Panc1 (cell line): ENCODE measurements around the gene B4GAT1. TPM values are rescaled to one million over a fixed set of nuclear protein-coding genes. Genes with fewer than 3 reads are reported as not detected.

Experiments used
- ATAC-seq: fragments of 200-7000 bp; cut with Tn5 transposase; 2 replicates; pipeline ENCODE4 v1.9.1; 2020; ENCODE audit warnings: mild to moderate bottlenecking, moderate library complexity
- BruUV-seq: library from RNA; stranded (reverse); fragments of 400-500 nt; replicated peaks from 2 replicates; lab custom pipeline; 2021; lab: Mats Ljungman, UMichigan
- CTCF ChIA-PET: fragments of 300-600 bp; sonication (Branson Sonifier 250); formaldehyde crosslinking; loops from one replicate; lab custom pipeline; 2022; ENCODE audit warnings: antibody characterized with exemption; lab: Charles Lee
- POLR2A ChIA-PET: fragments of 300-600 bp; sonication (Branson Sonifier 250); formaldehyde crosslinking; loops from one replicate; lab custom pipeline; 2022; ENCODE audit warnings: antibody characterized with exemption; lab: Charles Lee
- DNase-seq: peaks from one replicate; pipeline ENCODE4 v3.0.0-alpha.2; 2010; ENCODE audit warnings: low read depth, low spot score
- H3K27ac ChIP-seq: 2 replicates; pipeline ENCODE4 v1.5.1; 2011; ENCODE audit warnings: mild to moderate bottlenecking, low read length, inconsistent platforms
- H3K27me3 ChIP-seq: fragments of 200-500 bp; sonication (Bioruptor generic); 2 replicates; pipeline ENCODE4 v1.6.0; 2014; ENCODE audit warnings: low read length, inconsistent platforms; ENCODE audit not compliant: control insufficient read depth, insufficient read depth
- H3K36me3 ChIP-seq: fragments of 200-500 bp; sonication (Bioruptor generic); 2 replicates; pipeline ENCODE4 v1.5.1; 2014; ENCODE audit warnings: inconsistent platforms, mild to moderate bottlenecking, low read length, moderate library complexity; ENCODE audit not compliant: control insufficient read depth, insufficient read depth
- H3K4me1 ChIP-seq: 2 replicates; pipeline ENCODE4 v1.5.1; 2011; ENCODE audit warnings: inconsistent platforms, mild to moderate bottlenecking, low read length, moderate library complexity; ENCODE audit not compliant: control insufficient read depth, insufficient read depth
- H3K4me3 ChIP-seq, 2 experiments: 2 replicates each; pipeline ENCODE4 v1.5.1; 2011 to 2012; ENCODE audit warnings: low read depth in 2 of 2, low read length in 2 of 2, mild to moderate bottlenecking in 2 of 2, inconsistent platforms in 1 of 2, moderate library complexity in 1 of 2
- H3K9me3 ChIP-seq: fragments of 200-500 bp; sonication (Bioruptor generic); 2 replicates; pipeline ENCODE4 v1.5.1; 2014; ENCODE audit warnings: low read depth, mild to moderate bottlenecking, inconsistent platforms, low read length, moderate library complexity; ENCODE audit not compliant: control insufficient read depth, insufficient read depth
- CTCF ChIP-seq: fragments of 450-650 bp; IDR thresholded peaks from 2 replicates; pipeline ENCODE4 v1.5.1; 2017; ENCODE audit warnings: mild to moderate bottlenecking
- POLR2AphosphoS5 ChIP-seq: IDR thresholded peaks from 2 replicates; pipeline ENCODE4 v1.6.1; 2012; ENCODE audit warnings: mild to moderate bottlenecking, low read depth, low read length, moderate library complexity
- SIN3A ChIP-seq: IDR thresholded peaks from 2 replicates; pipeline ENCODE4 v1.6.1; 2012; ENCODE audit warnings: low read depth, mild to moderate bottlenecking, low read length, moderate library complexity, borderline replicate concordance; ENCODE audit not compliant: insufficient read depth
- TCF7L2 ChIP-seq: IDR thresholded peaks from 2 replicates; pipeline ENCODE4 v1.6.1; 2011; ENCODE audit warnings: mild to moderate bottlenecking, low read depth, low read length, inconsistent platforms
- in situ Hi-C: cut with HindIII; loops from 2 replicates; pipeline ENCODE4 v1.10.0; 2016; ENCODE audit warnings: low sequenced_read_pairs, low pct_unique_long_range_greater_than_20kb
- intact Hi-C: fragments of 100-400 bp; cut with micrococcal nuclease; formaldehyde crosslinking; loops from one replicate; pipeline ENCODE4 v1.10.0; 2022; ENCODE audit not compliant: unreplicated experiment
- total RNA-seq: library from RNA; stranded (reverse); gene quantifications from one replicate; pipeline ENCODE4 v1.2.1, GENCODE V29; 2021; ENCODE audit not compliant: unreplicated experiment
- TF ChIP-seq, protein P1 (sequence below), 2 experiments: IDR thresholded peaks; 2 replicates each; pipeline ENCODE4 v1.6.1; 2011 to 2012; ENCODE audit warnings: low read depth in 2 of 2, control low read depth in 1 of 2, low read length in 1 of 2, mild to moderate bottlenecking in 1 of 2, moderate library complexity in 1 of 2; ENCODE audit not compliant: insufficient read depth in 1 of 2

The B4GAT1 gene
- total RNA-seq, 1 experiment from 2014 or later, result 29.3 TPM

GRCh38 chr11:66373265-66373664 lies 25.8 kb upstream of the B4GAT1 start:
- Histone ChIP-seq H3K36me3 (no peaks in the 10 kb centered on the region), H3K4me3 (no peak overlapping the region), H3K27me3 (no peaks in the 10 kb centered on the region), H3K9me3 (no peaks in the 10 kb centered on the region), H3K27ac (no peak overlapping the region), H3K4me1 (peaks cover 15% of the 10 kb centered on the region; the same call in 1 of the 2 replicates)
- ChIA-PET CTCF (no interaction called here), POLR2A (no interaction called here)
- intact Hi-C loops, result no loop called here
- DNase-seq (no peak), ATAC-seq (no peak)
- BruUV-seq, result no TSS peak
- in situ Hi-C loops, result no loop called here
- no peak for TF ChIP-seq CTCF
- no peak for TF ChIP-seq SIN3A
- TF ChIP-seq TCF7L2, result no peak
- TF ChIP-seq, protein P1, sequence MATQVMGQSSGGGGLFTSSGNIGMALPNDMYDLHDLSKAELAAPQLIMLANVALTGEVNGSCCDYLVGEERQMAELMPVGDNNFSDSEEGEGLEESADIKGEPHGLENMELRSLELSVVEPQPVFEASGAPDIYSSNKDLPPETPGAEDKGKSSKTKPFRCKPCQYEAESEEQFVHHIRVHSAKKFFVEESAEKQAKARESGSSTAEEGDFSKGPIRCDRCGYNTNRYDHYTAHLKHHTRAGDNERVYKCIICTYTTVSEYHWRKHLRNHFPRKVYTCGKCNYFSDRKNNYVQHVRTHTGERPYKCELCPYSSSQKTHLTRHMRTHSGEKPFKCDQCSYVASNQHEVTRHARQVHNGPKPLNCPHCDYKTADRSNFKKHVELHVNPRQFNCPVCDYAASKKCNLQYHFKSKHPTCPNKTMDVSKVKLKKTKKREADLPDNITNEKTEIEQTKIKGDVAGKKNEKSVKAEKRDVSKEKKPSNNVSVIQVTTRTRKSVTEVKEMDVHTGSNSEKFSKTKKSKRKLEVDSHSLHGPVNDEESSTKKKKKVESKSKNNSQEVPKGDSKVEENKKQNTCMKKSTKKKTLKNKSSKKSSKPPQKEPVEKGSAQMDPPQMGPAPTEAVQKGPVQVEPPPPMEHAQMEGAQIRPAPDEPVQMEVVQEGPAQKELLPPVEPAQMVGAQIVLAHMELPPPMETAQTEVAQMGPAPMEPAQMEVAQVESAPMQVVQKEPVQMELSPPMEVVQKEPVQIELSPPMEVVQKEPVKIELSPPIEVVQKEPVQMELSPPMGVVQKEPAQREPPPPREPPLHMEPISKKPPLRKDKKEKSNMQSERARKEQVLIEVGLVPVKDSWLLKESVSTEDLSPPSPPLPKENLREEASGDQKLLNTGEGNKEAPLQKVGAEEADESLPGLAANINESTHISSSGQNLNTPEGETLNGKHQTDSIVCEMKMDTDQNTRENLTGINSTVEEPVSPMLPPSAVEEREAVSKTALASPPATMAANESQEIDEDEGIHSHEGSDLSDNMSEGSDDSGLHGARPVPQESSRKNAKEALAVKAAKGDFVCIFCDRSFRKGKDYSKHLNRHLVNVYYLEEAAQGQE (IDR thresholded peaks at IDR 0.05; ENCODE audit: insufficient read depth in 1 of 2, low read depth in 2 of 2, low read length in 1 of 2), result no peak
- TF ChIP-seq POLR2AphosphoS5, result no peak

GRCh38 chr11:66371627-66372415 lies 24.4 kb upstream of the B4GAT1 start, which contains the start of gene SLC29A2:
Gene SLC29A2, minus strand, starts transcription at chr11:66371760. Its CDS starts 169 bp downstream, at chr11:66371591.
- Histone ChIP-seq H3K36me3 (no peaks in the 10 kb centered on the region), H3K9me3 (no peaks in the 10 kb centered on the region), H3K27ac (peak within 1 kb of the TSS; percentile 92), H3K27me3 (no peaks in the 10 kb centered on the region), H3K4me1 (peaks cover 15% of the 10 kb centered on the region; the same call in 1 of the 2 replicates), H3K4me3 (peak within 1 kb of the TSS; percentile 63 to 92)
- ChIA-PET CTCF (no interaction called here), POLR2A (interaction anchor here (0.5 to 0.6 kb wide), 2 partner anchors 48 to 377 kb away, joined by 4 to 5 read pairs; no protein-coding TSS in a partner anchor)
- in situ Hi-C loops (no loop called here), intact Hi-C loops (no loop called here)
- peak; percentile 57 for TF ChIP-seq POLR2AphosphoS5
- TF ChIP-seq CTCF, result no peak
- TF ChIP-seq TCF7L2, result no peak
- TF ChIP-seq SIN3A, result peak; percentile 19; the same call in 1 of the 2 replicates
- no peak for DNase-seq
- peak; percentile 87 for ATAC-seq
- no TSS peak for BruUV-seq
